DND-41 (cell line): Measurements from ENCODE around the gene RPL7A.

Experiments
- EZH2 ChIP-seq: IDR thresholded peaks from 3 replicates; pipeline ENCODE4 v1.6.1; 2012; ENCODE audit warnings: borderline replicate concordance, low read depth, mild to moderate bottlenecking, moderate library complexity, low read length, inconsistent platforms; ENCODE audit not compliant: severe bottlenecking
- TF ChIP-seq, protein P1 (sequence below): IDR thresholded peaks from 2 replicates; pipeline ENCODE4 v1.5.1; 2012; ENCODE audit warnings: borderline replicate concordance, low read length, moderate library complexity, mild to moderate bottlenecking; ENCODE audit not compliant: poor library complexity, severe bottlenecking; ENCODE audit errors: extremely low read depth

DNA sequence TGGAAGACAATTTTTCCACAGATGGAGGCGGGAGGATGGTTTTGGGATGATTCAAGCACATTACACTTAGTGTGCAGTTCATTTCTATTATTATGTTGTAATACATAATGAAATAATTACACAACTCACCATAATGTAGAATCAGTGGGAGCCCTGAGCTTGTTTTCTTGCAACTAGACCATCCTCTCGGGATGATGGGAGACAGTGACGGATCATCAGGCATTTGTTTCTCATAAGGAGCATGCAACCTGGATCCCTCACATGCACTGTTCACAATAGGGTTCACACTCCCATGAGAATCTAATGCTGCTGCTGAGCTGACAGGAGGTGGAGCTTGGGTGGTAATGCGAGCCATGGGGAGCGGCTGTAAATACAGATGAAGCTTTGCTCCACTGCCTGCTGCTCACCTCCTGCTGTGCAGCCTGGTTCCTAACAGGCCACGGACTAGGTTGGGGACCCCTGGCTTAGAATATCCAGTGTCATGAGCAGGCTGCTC is 29.8 kb downstream of the RPL7A start:
- TF ChIP-seq, protein P1, sequence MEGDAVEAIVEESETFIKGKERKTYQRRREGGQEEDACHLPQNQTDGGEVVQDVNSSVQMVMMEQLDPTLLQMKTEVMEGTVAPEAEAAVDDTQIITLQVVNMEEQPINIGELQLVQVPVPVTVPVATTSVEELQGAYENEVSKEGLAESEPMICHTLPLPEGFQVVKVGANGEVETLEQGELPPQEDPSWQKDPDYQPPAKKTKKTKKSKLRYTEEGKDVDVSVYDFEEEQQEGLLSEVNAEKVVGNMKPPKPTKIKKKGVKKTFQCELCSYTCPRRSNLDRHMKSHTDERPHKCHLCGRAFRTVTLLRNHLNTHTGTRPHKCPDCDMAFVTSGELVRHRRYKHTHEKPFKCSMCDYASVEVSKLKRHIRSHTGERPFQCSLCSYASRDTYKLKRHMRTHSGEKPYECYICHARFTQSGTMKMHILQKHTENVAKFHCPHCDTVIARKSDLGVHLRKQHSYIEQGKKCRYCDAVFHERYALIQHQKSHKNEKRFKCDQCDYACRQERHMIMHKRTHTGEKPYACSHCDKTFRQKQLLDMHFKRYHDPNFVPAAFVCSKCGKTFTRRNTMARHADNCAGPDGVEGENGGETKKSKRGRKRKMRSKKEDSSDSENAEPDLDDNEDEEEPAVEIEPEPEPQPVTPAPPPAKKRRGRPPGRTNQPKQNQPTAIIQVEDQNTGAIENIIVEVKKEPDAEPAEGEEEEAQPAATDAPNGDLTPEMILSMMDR = no peak
- no peak for TF ChIP-seq EZH2
